Heart left ventricle (tissue), 13 donors: ENCODE measurements around the gene MSX2.

Experiments used
- POLR2A ChIP-seq, 2 donors: fragments of 450-650 bp; IDR thresholded peaks; one replicate each; pipeline ENCODE4 v1.6.1; 2017; ENCODE audit warnings: antibody characterized with exemption in 2 of 2, mild to moderate bottlenecking in 2 of 2, moderate library complexity in 2 of 2
- TF ChIP-seq, protein P1 (sequence below), 12 donors: fragments of 200-600 bp; sonication (generic) in 4 of 12; IDR thresholded peaks; one replicate each; pipeline versions ENCODE4 v1.5.0 to v1.8.0; 2018 to 2022; ENCODE audit warnings: antibody characterized with exemption in 12 of 12, mild to moderate bottlenecking in 5 of 12
- donor health status: ischemic (EF 13 %, LVEDD 7.1; RV severe dilation, severe dysfunction).
- donor health status: DM: no; HTN: yes; CAD: no.
- donor health status: DM: no; HTN: no; CAD: no.
- donor health status: ischemic (EF 25% LVEDD 6.9; RV normal size, moderate dysfunction).
- donor health status: ischemic (EF 25% LVEDD 5.7; RV mildly dilated, moderate dysfunction).
- donor health status: ischemic (EF 35%, LVEDD 5.7; RV mildly dilated, moderate dysfunction).
- donor health status: nonischemic (EF 11% LVEDD 7.7; RV severe dilation, severe dysfunction).
- donor health status: DM: yes; HTN: yes; CAD: no.
- donor health status: PGD.
- donor health status: ischemic (EF 29% LVEDD 5.4; RV normal size, mild dysfunction).
- donor health status: nonischemic (EF 23%, LVEDD 6.1; RV moderate dilation, normal function).

DNA sequence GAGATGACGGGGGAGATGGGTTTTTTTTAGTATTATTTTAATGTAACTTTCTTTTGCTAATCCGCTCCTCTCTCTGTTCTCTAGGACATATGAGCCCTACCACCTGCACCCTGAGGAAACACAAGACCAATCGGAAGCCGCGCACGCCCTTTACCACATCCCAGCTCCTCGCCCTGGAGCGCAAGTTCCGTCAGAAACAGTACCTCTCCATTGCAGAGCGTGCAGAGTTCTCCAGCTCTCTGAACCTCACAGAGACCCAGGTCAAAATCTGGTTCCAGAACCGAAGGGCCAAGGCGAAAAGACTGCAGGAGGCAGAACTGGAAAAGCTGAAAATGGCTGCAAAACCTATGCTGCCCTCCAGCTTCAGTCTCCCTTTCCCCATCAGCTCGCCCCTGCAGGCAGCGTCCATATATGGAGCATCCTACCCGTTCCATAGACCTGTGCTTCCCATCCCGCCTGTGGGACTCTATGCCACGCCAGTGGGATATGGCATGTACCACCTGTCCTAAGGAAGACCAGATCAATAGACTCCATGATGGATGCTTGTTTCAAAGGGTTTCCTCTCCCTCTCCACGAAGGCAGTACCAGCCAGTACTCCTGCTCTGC is 4.8 kb downstream of the MSX2 start:
- TF ChIP-seq, protein P1, sequence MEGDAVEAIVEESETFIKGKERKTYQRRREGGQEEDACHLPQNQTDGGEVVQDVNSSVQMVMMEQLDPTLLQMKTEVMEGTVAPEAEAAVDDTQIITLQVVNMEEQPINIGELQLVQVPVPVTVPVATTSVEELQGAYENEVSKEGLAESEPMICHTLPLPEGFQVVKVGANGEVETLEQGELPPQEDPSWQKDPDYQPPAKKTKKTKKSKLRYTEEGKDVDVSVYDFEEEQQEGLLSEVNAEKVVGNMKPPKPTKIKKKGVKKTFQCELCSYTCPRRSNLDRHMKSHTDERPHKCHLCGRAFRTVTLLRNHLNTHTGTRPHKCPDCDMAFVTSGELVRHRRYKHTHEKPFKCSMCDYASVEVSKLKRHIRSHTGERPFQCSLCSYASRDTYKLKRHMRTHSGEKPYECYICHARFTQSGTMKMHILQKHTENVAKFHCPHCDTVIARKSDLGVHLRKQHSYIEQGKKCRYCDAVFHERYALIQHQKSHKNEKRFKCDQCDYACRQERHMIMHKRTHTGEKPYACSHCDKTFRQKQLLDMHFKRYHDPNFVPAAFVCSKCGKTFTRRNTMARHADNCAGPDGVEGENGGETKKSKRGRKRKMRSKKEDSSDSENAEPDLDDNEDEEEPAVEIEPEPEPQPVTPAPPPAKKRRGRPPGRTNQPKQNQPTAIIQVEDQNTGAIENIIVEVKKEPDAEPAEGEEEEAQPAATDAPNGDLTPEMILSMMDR (IDR thresholded peaks at IDR 0.05): no peak
- no peak for TF ChIP-seq POLR2A (IDR thresholded peaks at IDR 0.05)
